ENCODE measurements around the gene NDNF.

DNA sequence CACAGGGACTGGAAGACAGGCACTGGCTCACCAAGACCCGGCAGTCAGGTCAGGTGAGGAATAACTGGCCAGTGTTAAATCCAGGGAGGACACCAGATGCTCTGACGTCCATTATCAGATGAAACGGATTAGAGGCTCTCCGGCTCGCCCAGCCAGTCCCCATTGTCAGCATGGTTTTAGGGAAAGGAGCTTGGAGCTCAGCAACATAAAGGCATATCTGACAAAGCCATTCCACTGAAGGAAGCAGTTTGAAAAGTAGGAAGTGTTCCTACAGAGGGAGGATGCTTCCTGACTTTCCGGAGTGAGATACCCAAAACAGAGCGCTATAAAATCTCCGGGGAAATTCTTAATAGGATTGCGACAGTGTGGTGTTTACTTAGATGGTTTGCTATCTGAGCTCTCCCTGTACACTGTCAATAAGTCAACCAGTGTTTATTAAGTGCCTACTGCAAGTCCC, 14.8 kb downstream of the NDNF start:
- TF ChIP-seq CTCF (IDR thresholded peaks at IDR 0.05) (no peak), POLR2A (IDR thresholded peaks at IDR 0.05) (no peak)
